Stimulated activated naive CD8-positive, alpha-beta T cell treated with anti-CD3 and anti-CD28 coated beads, Interleukin-15, Interleukin-2, amounts not matched to agents 100 U/mL and 50 U/mL, for 24 hours (primary cell): ENCODE measurements around the gene MTA1.
A peak's percentile ranks its signal among the peaks of the same experiment; 100 is the strongest.

Source experiments
- ATAC-seq: fragments of 150-1000 bp; cut with Tn5 transposase; one replicate; pipeline ENCODE4 v1.10.0; 2021
- DNase-seq: peaks from one replicate; pipeline ENCODE4 v3.0.0; 2021

The MTA1 gene

DNA sequence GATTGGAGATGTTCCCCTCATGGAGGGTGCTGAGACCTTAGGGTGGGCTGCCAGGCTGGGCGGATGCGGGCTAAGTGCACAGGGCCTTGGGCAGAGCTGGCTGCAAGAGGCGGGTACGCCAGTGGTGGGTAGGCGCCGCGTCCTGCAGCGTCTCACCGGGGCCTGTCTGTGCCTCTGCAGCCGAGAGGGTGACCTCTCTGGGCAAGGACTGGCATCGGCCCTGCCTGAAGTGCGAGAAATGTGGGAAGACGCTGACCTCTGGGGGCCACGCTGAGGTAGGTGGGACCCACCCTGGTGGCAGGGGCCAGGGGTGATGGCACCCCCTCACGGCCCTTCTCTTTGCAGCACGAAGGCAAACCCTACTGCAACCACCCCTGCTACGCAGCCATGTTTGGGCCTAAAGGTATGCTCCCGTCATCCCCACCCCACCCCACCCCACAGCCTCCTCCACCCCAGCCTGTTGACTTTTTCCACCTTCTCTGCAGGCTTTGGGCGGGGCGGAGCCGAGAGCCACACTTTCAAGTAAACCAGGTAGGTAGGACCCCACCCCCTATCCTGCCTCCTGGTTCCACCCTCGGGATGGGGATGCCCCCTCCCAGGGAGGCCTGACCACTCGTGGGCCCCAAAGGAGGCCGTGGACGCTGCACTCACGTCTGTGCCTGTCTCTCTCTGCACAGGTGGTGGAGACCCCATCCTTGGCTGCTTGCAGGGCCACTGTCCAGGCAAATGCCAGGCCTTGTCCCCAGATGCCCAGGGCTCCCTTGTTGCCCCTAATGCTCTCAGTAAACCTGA is 68.6 kb downstream of the MTA1 start:
- ATAC-seq (no peak), DNase-seq (peak; percentile 47)

GRCh38 chr14:105488781-105489541 is 69.3 kb downstream of the MTA1 start:
- DNase-seq (no peak), ATAC-seq (no peak)

DNA sequence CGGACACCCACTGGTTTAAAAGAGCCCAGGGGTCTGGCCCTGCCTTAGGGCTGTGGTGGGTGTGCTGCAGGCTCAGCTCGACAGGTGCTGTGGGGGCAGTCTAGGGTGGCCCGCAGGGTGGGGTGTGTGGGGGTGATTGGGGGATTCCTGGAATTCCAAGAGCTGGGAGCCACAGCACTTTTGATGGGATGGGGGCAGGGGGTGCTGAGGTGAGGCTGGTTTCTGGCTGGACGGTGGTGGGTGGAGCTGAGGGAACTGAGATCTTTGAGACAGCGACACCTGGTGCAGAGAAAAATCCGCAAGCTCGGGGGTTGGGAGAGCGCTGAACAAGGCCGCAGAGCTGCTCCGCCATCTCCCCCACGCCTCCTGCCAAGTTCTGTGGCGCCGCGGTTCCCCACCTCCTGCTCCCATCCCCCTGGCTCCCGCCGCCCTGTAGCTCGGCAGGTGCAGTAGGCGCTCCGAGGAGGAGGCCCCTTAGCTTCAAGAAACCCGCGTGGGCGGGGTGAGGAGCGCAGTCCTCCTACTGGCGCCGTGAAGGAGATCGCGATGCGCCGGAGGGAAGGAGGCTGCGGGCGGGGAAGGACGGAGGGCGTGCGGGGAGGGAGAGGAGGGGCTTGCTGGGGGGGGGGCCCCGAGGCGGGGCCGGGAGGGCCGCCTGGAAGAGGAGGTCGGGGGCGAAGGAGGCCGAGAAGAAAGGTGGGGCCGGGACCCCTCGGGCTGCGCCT is 70.1 kb downstream of the MTA1 start:
- peak; percentile 85 for DNase-seq
- ATAC-seq, result peak; percentile 4

- no peak for DNase-seq
- no peak for ATAC-seq
Observed at GRCh38 chr14:105490267-105490571, 70.6 kb downstream of the MTA1 start.

- peak; percentile 80 for ATAC-seq
- peak; percentile 98 for DNase-seq
Observed at GRCh38 chr14:105490572-105491365, 71.1 kb downstream of the MTA1 start, which contains the start of gene TEDC1. TEDC1 (plus strand) TSS chr14:105491246; CDS start chr14:105491376, 130 bp downstream.

DNA sequence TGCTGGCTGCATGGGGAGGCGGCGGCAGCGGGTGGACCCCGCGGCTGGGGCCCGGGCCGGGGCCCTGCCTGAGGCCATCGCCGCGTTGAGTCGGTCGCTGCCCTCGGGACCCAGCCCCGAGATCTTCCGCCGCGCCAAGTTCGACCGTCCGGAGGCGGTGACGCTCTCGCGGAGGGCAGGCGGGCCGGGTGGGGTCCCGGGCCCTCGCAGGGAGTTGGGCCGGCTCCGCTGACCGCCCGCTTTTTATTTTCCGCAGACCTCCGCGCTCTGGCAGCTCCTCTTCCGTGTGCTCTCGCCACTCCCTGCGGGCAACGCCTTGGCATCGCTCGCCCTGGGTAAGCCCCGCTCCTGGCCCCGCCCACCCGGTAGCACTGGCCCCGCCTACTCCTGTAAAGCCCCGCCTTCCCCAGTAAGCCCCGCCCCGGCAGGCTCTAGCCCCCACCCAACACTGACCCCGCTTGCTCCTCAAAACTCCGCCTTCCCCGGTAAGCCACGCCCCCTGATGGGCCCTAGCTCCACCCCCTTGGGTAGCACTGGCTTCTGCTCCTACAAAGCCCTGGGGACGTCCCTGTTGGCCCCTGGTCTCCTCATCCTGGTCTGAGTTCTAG is 71.8 kb downstream of the MTA1 start:
- peak; percentile 95 for DNase-seq
- ATAC-seq, result peak; percentile 12

DNA sequence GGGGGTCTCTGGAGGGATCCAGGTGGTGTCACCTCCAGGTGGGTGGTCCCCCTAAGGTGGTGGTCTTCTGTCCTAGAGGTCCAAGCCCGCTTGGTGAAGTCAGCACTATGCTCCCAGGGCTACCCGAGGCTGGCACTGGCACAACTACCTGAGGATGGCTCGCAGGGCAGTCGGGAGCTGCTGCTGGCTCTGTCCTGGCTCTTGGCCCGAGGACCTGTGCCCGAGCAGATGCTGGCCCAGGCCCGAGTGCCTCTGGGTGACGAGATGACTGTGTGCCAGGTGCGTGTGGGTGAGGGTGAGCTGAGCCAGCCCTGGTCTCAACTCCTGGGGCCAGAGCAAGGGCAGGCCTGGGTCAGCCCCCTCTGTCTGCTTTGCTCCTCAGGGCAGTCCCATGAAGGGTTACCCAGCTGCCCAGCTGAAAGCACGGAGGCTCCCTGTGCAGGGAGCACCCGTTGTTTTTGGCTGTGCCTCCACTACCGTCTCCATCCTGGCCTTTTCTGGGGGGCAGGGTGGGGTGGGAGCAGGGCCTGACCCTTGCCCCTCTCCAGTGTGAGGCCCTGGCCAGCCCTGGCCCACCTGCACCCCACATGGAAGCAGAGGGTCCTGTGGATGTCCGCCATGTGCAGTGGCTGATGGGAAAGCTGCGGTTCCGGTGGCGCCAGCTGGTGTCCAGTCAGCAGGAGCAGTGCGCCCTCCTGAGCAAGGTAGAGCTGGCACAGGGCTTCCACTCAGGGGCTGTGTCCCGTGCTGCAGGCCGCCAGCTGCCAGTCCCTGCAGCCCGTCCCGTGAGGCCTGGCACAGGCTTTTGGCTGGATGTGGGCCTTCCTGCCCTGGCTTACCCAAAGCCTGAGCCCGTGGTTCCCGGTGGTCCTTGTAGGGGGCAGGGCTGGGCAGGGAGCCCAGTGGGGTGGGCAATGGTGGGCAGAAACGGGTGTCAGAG is 72.7 kb downstream of the MTA1 start:
- DNase-seq, result peak; percentile 3
- ATAC-seq, result no peak

- peak; percentile 7 for DNase-seq
Observed at GRCh38 chr14:105492971-105493871, 73.6 kb downstream of the MTA1 start.

GRCh38 chr14:105493921-105494605 is 74.4 kb downstream of the MTA1 start:
- no peak for DNase-seq

More at GRCh38 chr14:105492971-105493871, 73.6 kb downstream of the MTA1 start:
- no peak for ATAC-seq

GRCh38 chr14:105494606-105494929 is 74.9 kb downstream of the MTA1 start:
- no peak for DNase-seq

More at GRCh38 chr14:105493921-105494605, 74.4 kb downstream of the MTA1 start:
- no peak for ATAC-seq

GRCh38 chr14:105495101-105495989 is 75.7 kb downstream of the MTA1 start:
- no peak for DNase-seq
- ATAC-seq, result no peak

More at GRCh38 chr14:105494606-105494929, 74.9 kb downstream of the MTA1 start:
- ATAC-seq, result no peak

DNA sequence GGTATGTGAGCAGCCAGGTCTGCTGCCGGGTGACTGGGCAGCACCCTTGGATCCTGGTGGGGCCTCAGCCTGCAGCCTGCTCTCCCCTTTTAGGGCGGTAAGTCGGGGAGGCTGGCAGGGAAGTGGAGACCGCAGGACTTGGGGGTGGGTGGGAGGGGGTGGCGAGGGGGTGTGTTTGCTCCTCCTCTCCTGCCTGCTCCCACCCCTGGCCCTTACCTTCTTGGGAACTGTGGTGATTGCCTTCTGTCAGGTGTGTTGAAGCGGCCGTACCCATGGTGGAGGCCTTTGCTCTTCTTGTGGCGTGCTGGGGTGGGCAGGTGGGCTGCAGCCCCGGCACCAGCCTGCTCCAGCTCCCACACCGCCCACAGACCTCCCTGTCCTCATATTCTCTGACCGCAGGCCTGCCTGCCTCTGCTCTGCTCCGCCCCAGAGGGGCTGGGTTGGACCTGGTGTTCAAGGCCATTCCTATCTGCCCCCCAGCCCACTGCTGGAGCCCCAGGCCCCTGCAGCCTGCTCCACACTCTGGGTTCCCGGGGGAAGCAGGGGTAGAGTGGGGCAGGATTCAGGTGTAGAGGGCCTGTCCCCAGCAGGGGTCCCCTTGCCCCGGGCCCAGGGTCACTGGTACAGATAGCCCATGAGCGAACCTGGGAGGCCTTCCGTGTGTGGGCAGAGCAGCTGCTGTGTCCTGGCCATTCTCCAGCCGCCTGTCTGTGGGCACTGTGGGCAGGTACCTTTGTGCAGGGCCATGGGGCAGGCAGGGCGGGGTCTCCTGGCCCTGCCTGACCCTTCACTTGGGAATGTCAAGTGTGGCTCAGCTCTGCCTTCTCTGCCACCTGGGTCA is 76.6 kb downstream of the MTA1 start:
- DNase-seq (peak; percentile 5), ATAC-seq (no peak)

DNA sequence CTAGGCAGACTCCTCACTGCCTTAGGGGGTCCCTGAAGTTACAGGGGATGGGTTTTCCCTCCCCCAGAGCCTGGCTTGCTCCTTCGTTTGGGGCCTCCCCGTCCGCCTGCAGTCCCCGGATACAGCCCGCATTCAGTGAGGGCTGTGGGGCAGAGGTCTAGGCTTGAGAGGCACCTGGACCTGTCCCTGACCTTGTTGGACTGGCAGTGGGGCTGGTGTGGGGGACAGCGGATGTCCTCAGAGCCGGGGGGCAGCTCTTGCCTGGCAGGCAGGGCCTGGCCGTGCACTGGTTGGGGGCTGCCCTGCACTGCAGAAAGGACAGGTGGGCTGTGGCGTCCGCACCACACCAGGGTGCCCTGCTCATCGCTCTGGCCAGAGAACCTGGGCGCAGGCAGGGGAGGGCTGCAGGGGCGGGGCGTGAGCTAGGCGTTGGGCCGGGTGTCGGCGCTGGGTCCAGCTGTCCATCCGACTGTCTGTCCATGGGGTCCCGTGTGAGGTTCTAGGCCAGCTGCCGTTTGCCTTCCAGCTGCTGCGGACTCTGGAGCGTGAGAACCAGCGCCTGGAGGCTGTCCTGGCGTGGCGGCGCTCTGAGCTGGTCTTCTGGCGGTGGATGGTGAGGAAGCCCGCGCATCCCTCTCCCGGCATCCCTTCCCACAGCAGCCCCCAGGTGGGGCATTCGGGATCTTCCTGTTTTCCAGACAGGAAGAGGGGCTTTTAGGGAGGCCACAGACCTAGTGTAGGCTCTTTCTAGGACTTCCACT is 77.4 kb downstream of the MTA1 start:
- ATAC-seq, result no peak
- no peak for DNase-seq

DNA sequence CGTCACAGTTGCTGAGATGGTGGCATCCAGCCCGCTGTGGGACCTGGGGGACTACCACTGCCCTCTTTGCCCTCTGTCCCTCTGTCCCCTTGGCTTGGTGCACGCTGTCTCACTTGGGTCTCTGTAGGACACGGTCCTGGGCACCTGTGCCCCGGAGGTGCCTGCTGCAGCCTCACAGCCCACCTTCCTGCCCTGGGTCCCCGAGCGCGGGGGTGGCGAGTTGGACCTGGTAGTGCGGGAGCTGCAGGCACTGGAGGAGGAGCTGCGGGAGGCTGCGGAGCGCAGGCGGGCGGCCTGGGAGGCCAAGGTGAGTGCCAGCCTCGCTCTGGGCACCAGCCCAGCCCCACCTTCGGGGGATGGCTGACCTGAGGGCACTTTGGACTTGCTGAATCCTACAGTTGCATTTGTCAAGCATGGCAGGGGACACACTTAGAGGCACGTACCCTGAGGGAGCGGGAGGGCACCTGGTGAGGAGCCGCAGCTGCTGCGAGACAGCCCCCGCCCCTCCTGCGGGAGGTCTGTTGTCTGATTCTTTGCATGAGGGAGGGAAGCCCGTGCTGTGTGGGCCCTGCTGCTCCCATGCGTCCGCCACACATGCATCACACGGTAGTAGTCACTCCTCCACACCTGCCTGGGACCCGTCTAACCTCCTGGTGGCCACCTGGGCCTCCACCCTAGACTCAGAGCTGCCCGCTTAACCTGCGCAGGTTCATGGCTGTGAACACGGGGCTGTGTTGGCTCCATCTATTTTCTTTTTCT is 78.2 kb downstream of the MTA1 start:
- no peak for ATAC-seq
- no peak for DNase-seq
